CD4-positive, alpha-beta memory T cell (primary cell): Measurements from ENCODE around the gene SH3GL2. TPM values are rescaled to one million over a fixed set of nuclear protein-coding genes. Genes with fewer than 3 reads are reported as not detected.

Experiments
- CTCF ChIA-PET: fragments of 350-600 bp; sonication (Branson Sonifier 250); formaldehyde crosslinking; loops from one replicate; lab custom pipeline; 2021; ENCODE audit warnings: inconsistent platforms; ENCODE audit not compliant: partially characterized antibody; lab: Charles Lee
- POLR2A ChIA-PET: fragments of 350-600 bp; sonication (Branson Sonifier 250); formaldehyde crosslinking; loops from one replicate; lab custom pipeline; 2021; ENCODE audit not compliant: partially characterized antibody; lab: Charles Lee
- DNase-seq, 5 donors: peaks; one replicate each; pipeline versions ENCODE4 v3.0.0 to v3.0.0-alpha.2; 2020 to 2022; ENCODE audit warnings: mixed read lengths in 1 of 5
- H3K27ac ChIP-seq: one replicate; pipeline ENCODE4 v1.7.0; 2013; ENCODE audit warnings: low read depth, low read length
- H3K27me3 ChIP-seq: 2 replicates; pipeline ENCODE4 v1.7.0; 2013; ENCODE audit warnings: mild to moderate bottlenecking, low read length, moderate library complexity; ENCODE audit not compliant: insufficient read depth
- H3K36me3 ChIP-seq: 2 replicates; pipeline ENCODE4 v1.7.0; 2013; ENCODE audit warnings: mild to moderate bottlenecking, low read length, moderate library complexity; ENCODE audit not compliant: insufficient read depth
- H3K4me1 ChIP-seq: 2 replicates; pipeline ENCODE4 v1.7.0; 2013; ENCODE audit warnings: mild to moderate bottlenecking, low read length, moderate library complexity; ENCODE audit not compliant: insufficient read depth
- H3K4me3 ChIP-seq, 2 donors: one replicate each; pipeline ENCODE4 v1.7.0; 2013; ENCODE audit warnings: low read length in 2 of 2, mild to moderate bottlenecking in 1 of 2
- H3K9me3 ChIP-seq, 2 donors: one replicate each; pipeline ENCODE4 v1.7.0; 2013; ENCODE audit warnings: low read length in 2 of 2, control low read depth in 1 of 2; ENCODE audit not compliant: control insufficient read depth in 1 of 2
- H3K27ac Mint-ChIP-seq, 7 donors: one replicate each; pipeline ENCODE4 v1.8.0; 2020 to 2021; ENCODE audit warnings: mixed read lengths in 7 of 7, mild to moderate bottlenecking in 6 of 7, inconsistent platforms in 3 of 7, moderate library complexity in 3 of 7
- H3K27me3 Mint-ChIP-seq, 2 donors: one replicate each; pipeline ENCODE4 v1.8.0; 2020 to 2021; ENCODE audit warnings: mixed read lengths in 2 of 2
- H3K36me3 Mint-ChIP-seq, 2 donors: one replicate each; pipeline ENCODE4 v1.8.0; 2020 to 2021; ENCODE audit warnings: mixed read lengths in 2 of 2, inconsistent platforms in 1 of 2, mild to moderate bottlenecking in 1 of 2
- H3K4me1 Mint-ChIP-seq, 4 donors: one replicate each; pipeline ENCODE4 v1.8.0; 2020 to 2021; ENCODE audit warnings: mixed read lengths in 4 of 4, mild to moderate bottlenecking in 1 of 4
- H3K4me3 Mint-ChIP-seq, 8 donors: one replicate each; pipeline ENCODE4 v1.8.0; 2020 to 2021; ENCODE audit warnings: mixed read lengths in 8 of 8, mild to moderate bottlenecking in 7 of 8, moderate library complexity in 6 of 8, inconsistent platforms in 3 of 8
- H3K9me3 Mint-ChIP-seq, 8 donors: one replicate each; pipeline ENCODE4 v1.8.0; 2020 to 2021; ENCODE audit warnings: mixed read lengths in 8 of 8, mild to moderate bottlenecking in 5 of 8, inconsistent platforms in 3 of 8, moderate library complexity in 1 of 8
- intact Hi-C: fragments of 100-400 bp; cut with micrococcal nuclease; formaldehyde crosslinking; loops from one replicate; pipeline ENCODE4 v1.15.1; 2023
- polyA plus RNA-seq, 2 donors: library from polyadenylated mRNA; unstranded; fragments of 300-500 nt; fragmentation: Illumina TruSeq; gene quantifications; one replicate each; pipeline ENCODE4 v1.2.3, GENCODE V29; 2021
- total RNA-seq, 2 experiments: library from RNA; stranded (reverse); gene quantifications; one replicate each; pipeline ENCODE4 v1.2.3, GENCODE V29; 2021

The SH3GL2 gene
- total and polyA plus RNA-seq, 4 experiments from 2014 or later, result not detected

GRCh38 chr9:17839776-17840175 lies 260.9 kb downstream of the SH3GL2 start:
- POLR2A ChIA-PET, result no interaction called here
- intact Hi-C loops, result no loop called here
- CTCF ChIA-PET, result no interaction called here

GRCh38 chr9:17843236-17843635 lies 264.4 kb downstream of the SH3GL2 start:
- Histone ChIP-seq H3K36me3 (no peaks in the 10 kb centered on the region), H3K27ac (no peak overlapping the region), H3K4me1 (no peaks in the 10 kb centered on the region), H3K27me3 (no peaks in the 10 kb centered on the region), H3K4me3 (no peak overlapping the region), H3K9me3 (no peaks in the 10 kb centered on the region)
- H3K4me1 Mint-ChIP-seq, result no peaks in the 10 kb centered on the region
- H3K4me3 Mint-ChIP-seq, result no peak overlapping the region
- ChIA-PET CTCF (no interaction called here), POLR2A (no interaction called here)
- H3K27ac Mint-ChIP-seq, result no peak overlapping the region
- DNase-seq, result no peak
- intact Hi-C loops, result no loop called here
- H3K36me3 Mint-ChIP-seq, result no peaks in the 10 kb centered on the region
- no peaks in the 10 kb centered on the region for H3K27me3 Mint-ChIP-seq
- H3K9me3 Mint-ChIP-seq, result peaks cover 0 to 23% (median 15%) of the 10 kb centered on the region in 8 donors

More at GRCh38 chr9:17839776-17840175, 260.9 kb downstream of the SH3GL2 start:
- H3K36me3 ChIP-seq, result no peaks in the 10 kb centered on the region
- no peak overlapping the region for H3K4me3 ChIP-seq
- no peaks in the 10 kb centered on the region for H3K9me3 ChIP-seq
- no peak overlapping the region for H3K27ac Mint-ChIP-seq
- H3K27ac ChIP-seq, result no peak overlapping the region
- no peaks in the 10 kb centered on the region for H3K4me1 Mint-ChIP-seq
- H3K27me3 ChIP-seq, result no peaks in the 10 kb centered on the region
- no peak for DNase-seq
- no peaks in the 10 kb centered on the region for H3K27me3 Mint-ChIP-seq
- H3K4me3 Mint-ChIP-seq, result no peak overlapping the region
- peaks cover 0 to 16% (median 10%) of the 10 kb centered on the region in 8 donors for H3K9me3 Mint-ChIP-seq
- H3K4me1 ChIP-seq, result no peaks in the 10 kb centered on the region
- no peaks in the 10 kb centered on the region for H3K36me3 Mint-ChIP-seq
